Lower lobe of right lung (tissue), 2 donors: Measurements from ENCODE around the gene PRCC. TPM values are rescaled to one million over a fixed set of nuclear protein-coding genes. Genes with fewer than 3 reads are reported as not detected.
A peak's percentile ranks its signal among the peaks of the same experiment; 100 is the strongest.

ENCODE experiments used
- ATAC-seq, 2 donors: fragments of 200-7000 bp; cut with Tn5 transposase; one replicate each; pipeline ENCODE4 v1.9.1; 2020 to 2022; ENCODE audit warnings: mild to moderate bottlenecking in 2 of 2, moderate library complexity in 2 of 2
- DNase-seq: peaks from one replicate; pipeline ENCODE4 v3.0.0-alpha.2; 2020
- H3K27ac ChIP-seq: fragments of 200-600 bp; one replicate; pipeline ENCODE4 v1.8.0; 2022
- H3K27me3 ChIP-seq: fragments of 200-600 bp; one replicate; pipeline ENCODE4 v1.8.0; 2022; ENCODE audit warnings: low read depth
- H3K36me3 ChIP-seq: fragments of 200-600 bp; one replicate; pipeline ENCODE4 v1.8.0; 2022; ENCODE audit warnings: mild to moderate bottlenecking
- H3K4me1 ChIP-seq: fragments of 200-600 bp; one replicate; pipeline ENCODE4 v1.8.0; 2022
- H3K4me3 ChIP-seq: fragments of 200-600 bp; one replicate; pipeline ENCODE4 v1.8.0; 2022; ENCODE audit warnings: mild to moderate bottlenecking
- H3K9me3 ChIP-seq: fragments of 200-600 bp; one replicate; pipeline ENCODE4 v1.8.0; 2022
- intact Hi-C: fragments of 100-400 bp; cut with DNase I; formaldehyde crosslinking; loops from one replicate; pipeline ENCODE4 v1.11.0; 2022
- total RNA-seq: library from RNA; stranded (reverse); fragmentation: NEBNext Ultra II Directional; extraction: Animal tissue kit (Norgen Biotek cat#: 25700); gene quantifications from one replicate; pipeline ENCODE4 v1.2.1, GENCODE V29; 2021
- TF ChIP-seq, protein P1 (sequence below): fragments of 200-600 bp; IDR thresholded peaks from one replicate; pipeline ENCODE4 v1.8.0; 2022; ENCODE audit warnings: antibody characterized with exemption, mild to moderate bottlenecking
- donor health status: DM: no; HTN: yes; CAD: no; lungs with severe emphysema.

The PRCC gene
- total RNA-seq, 1 donor from 2014 or later = 51.9 TPM

DNA sequence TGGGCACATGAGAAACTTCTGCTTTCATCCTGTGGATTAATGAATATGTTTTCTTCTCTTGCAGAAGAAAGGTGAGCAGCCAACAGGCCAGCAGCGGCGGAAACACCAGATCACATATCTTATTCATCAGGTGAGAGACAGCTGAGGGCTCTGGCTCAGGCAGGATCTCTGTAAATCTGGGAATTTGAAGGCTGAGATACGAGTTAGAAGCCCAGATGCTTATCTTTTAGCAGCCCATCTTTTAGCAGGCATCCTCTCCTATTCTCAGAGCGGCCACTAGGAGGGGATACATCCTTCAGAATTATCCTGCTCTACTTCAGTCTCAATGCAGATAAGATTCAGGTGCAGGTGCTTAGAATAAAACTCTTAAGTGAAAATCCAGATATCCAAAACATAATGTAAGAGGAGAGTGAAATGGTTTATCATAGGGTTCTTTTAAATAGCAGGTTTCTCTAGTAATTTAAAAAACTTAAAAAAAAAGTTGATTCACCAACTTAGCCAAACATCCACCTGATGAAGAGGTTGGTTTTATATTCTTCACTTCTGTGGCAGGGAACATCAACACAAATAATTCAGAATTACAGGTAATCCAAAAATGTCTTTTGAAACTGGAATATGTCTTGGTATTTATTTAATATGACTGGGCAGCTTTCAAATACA, 30.0 kb downstream of the PRCC start:
- no peak overlapping the region for H3K4me3 ChIP-seq
- TF ChIP-seq, protein P1, sequence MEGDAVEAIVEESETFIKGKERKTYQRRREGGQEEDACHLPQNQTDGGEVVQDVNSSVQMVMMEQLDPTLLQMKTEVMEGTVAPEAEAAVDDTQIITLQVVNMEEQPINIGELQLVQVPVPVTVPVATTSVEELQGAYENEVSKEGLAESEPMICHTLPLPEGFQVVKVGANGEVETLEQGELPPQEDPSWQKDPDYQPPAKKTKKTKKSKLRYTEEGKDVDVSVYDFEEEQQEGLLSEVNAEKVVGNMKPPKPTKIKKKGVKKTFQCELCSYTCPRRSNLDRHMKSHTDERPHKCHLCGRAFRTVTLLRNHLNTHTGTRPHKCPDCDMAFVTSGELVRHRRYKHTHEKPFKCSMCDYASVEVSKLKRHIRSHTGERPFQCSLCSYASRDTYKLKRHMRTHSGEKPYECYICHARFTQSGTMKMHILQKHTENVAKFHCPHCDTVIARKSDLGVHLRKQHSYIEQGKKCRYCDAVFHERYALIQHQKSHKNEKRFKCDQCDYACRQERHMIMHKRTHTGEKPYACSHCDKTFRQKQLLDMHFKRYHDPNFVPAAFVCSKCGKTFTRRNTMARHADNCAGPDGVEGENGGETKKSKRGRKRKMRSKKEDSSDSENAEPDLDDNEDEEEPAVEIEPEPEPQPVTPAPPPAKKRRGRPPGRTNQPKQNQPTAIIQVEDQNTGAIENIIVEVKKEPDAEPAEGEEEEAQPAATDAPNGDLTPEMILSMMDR = peak; percentile 66
- ATAC-seq (peak; percentile 59 to 62), DNase-seq (no peak)
- H3K27ac ChIP-seq = no peak overlapping the region
- intact Hi-C loops = no loop called here
- H3K36me3 ChIP-seq = peaks cover 99% of the 10 kb centered on the region
- H3K4me1 ChIP-seq = no peaks in the 10 kb centered on the region
- no peaks in the 10 kb centered on the region for H3K9me3 ChIP-seq
- H3K27me3 ChIP-seq = no peaks in the 10 kb centered on the region

DNA sequence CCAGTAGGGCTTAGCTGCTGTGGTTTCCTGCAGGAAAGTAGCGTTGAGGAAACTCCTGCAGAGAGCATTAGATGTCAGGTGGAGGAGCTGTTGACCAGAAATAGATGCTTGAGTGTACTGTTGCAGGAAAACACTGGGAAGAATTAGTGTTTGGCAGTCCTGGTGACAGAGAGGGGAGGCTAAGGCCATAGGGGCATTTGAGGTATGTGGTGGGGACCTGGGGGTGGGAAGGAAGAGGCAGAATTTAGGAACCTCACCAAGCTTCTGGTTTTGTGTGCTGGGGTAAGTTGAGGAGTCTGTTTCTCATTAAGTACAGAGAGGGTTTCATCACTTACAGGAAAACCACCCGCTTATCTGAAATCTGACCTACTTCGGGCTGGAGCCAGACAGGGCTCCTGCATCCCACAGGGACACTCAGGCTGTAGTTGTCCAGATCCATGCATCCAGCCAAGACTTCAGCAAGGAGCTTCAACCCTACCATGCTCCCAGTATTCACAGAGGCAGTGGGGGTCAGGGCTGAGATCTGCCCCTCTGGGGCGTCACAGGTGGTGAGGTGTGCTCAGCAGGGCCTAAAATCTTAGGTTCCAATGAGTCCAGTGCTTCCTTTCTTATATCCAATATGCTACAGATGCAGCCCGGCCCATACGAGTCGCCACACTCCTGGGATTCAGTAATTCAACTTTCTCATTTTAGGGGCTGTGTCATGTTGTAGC, 34.2 kb downstream of the PRCC start:
- intact Hi-C loops = no loop called here
- ATAC-seq = no peak
- H3K36me3 ChIP-seq = peaks cover 58% of the 10 kb centered on the region

DNA sequence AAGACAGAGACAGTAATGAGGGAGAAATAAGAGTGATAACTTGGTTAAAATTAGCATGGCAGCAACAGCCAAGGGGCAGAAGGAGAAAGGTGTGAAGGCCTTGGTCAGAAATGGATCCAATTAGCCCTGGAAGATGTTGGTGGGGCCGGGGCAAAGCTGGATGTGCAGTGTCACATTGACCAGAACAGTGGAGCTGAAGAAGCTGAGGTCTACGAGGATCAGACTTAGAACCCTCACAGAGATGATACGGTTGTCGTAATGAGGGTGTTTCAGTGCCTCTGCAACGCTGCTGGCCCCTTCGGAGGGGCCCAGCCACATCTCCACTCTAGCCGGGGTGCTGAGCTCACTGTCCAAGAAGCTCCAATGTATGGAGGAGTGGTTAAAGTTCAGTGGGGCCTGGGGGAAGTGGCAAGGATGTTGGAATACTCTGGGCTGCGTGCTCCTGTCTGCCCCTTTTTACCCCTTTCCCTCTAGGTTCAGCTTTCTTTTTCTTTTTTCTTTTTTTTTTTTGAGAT, 35.1 kb downstream of the PRCC start:
- intact Hi-C loops = no loop called here
- Histone ChIP-seq H3K36me3 (peaks cover 49% of the 10 kb centered on the region), H3K27ac (no peak overlapping the region), H3K27me3 (no peaks in the 10 kb centered on the region), H3K4me3 (no peak overlapping the region), H3K9me3 (no peaks in the 10 kb centered on the region), H3K4me1 (peaks cover 27% of the 10 kb centered on the region)
- TF ChIP-seq, protein P1 = no peak
- ATAC-seq (no peak), DNase-seq (no peak)

More for the DNA sequence above, 34.2 kb downstream of the PRCC start:
- no peak overlapping the region for H3K4me3 ChIP-seq
- no peak overlapping the region for H3K27ac ChIP-seq
- DNase-seq = no peak
- no peaks in the 10 kb centered on the region for H3K9me3 ChIP-seq
- H3K4me1 ChIP-seq = peaks cover 23% of the 10 kb centered on the region
- no peaks in the 10 kb centered on the region for H3K27me3 ChIP-seq
- TF ChIP-seq, protein P1 = no peak

DNA sequence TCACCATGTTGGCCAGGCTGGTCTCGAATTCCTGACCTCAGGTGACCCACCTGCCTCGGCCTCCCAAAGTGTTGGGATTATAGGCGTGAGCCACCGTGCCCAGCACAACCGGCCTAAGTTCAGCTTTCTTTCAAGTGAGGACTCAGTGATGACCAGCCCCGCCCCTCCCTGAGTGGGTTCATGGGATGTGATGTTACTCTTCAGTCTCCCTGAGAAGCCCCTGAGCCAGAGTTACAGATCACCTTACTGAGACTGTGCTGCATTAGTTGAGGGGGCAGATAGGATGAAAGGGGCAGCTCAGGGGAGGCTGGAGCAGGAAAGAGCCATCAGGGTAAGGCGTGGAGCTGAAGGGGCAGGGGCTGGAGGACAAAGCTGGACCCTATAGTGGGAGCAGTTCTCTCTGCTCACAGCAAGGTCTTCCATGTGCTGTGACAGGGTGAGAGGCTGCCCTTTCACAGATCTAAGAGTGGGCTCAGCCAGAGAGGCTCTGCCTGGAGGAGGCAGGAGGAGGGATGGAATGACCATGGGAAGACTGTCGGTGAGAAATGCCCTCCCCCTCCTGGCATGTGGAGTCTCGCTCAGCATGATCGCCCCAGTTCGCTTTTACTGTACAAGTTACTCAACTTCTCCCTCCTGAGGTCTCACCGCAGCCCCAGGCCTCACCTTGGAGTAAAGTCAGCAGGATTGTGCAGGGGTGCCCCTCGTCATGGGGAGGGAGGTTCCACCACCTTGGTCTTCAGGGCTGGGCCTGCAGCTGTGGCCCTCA, 35.9 kb downstream of the PRCC start:
- H3K4me1 ChIP-seq = peaks cover 27% of the 10 kb centered on the region
- no peaks in the 10 kb centered on the region for H3K9me3 ChIP-seq
- ATAC-seq (no peak), DNase-seq (no peak)
- TF ChIP-seq, protein P1 = no peak
- no peak overlapping the region for H3K27ac ChIP-seq
- no peak overlapping the region for H3K4me3 ChIP-seq
- intact Hi-C loops = no loop called here
- H3K27me3 ChIP-seq = no peaks in the 10 kb centered on the region
- peaks cover 41% of the 10 kb centered on the region for H3K36me3 ChIP-seq

DNA sequence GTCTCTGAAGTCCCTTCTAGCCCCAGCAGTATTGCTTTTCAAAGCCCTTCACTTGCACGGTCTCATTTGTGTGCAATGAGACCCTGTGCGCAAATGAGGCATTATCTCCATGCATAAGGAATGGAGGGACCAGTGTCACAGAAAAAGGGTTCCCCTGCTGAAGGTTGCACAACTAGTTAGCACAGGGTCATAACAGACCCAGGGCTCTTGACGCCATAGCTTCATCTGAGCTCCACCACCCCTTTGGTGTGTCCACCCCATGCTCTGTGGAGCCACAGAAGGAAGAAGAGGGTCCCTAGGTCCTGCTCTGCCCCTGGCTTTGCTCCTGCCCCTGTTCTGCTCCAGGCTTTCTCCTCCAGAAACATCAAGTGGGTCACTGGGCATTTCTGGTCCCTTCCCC, 36.7 kb downstream of the PRCC start:
- H3K4me1 ChIP-seq = peaks cover 27% of the 10 kb centered on the region
- ATAC-seq (no peak), DNase-seq (no peak)
- TF ChIP-seq, protein P1 = no peak
- intact Hi-C loops = no loop called here
- H3K27ac ChIP-seq = no peak overlapping the region
- no peak overlapping the region for H3K4me3 ChIP-seq
- no peaks in the 10 kb centered on the region for H3K9me3 ChIP-seq
- H3K36me3 ChIP-seq = peaks cover 34% of the 10 kb centered on the region
- H3K27me3 ChIP-seq = no peaks in the 10 kb centered on the region
